GM18873 (cell line): ENCODE data around the gene FFAR2.
"Not testable (repeated sequence)": the region's sequence is repeated elsewhere in the genome, so short reads cannot be mapped to it uniquely, and the experiment has no call there.

Source experiments
- ATAC-seq: cut with Tn5 transposase; IDR thresholded peaks from one replicate; pipeline ENCODE4 v1.9.1; 2021; ENCODE audit warnings: mild to moderate bottlenecking, moderate library complexity, moderate number of reproducible peaks; ENCODE audit not compliant: unreplicated experiment, low FRiP score

FFAR2 gene

DNA sequence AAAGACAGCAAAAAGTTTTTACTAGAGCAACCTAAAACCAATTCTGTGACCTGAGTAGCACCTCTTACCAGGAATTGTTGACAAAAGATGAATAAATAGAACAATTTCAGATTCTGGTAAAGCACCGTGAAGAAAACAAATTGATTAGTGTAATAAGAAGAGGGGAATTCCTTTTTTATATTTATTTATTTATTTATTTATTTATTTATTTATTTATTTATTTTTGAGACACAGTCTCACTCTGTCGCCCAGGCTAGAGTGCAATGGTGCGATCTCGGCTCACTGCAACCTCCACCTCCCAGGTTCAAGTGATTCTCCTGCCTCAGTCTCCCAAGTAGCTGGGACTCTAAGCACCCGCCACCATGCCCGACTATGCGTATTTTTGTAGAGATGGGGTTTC is 24.7 kb upstream of the FFAR2 start:
- ATAC-seq, result not testable (repeated sequence)

DNA sequence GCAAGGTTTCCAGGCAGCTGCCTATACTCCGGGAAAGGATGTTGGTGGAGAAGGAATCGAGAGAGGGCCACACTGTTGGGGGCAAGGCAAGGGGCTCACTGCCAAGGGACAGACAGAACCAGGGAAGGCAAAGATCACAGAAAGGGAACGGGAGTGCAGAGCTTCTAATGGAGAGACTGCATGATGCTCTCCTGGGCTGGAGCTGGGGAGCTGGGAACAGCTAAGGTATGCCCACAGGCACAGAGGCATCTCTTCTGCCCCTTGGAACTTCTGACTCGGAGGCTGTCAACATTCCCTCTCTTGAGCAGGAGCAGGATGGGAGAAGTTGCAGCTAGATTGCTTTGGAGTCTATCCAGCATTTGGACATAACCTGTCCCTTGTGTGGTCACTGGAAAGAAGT is 22.4 kb upstream of the FFAR2 start:
- no peak for ATAC-seq

DNA sequence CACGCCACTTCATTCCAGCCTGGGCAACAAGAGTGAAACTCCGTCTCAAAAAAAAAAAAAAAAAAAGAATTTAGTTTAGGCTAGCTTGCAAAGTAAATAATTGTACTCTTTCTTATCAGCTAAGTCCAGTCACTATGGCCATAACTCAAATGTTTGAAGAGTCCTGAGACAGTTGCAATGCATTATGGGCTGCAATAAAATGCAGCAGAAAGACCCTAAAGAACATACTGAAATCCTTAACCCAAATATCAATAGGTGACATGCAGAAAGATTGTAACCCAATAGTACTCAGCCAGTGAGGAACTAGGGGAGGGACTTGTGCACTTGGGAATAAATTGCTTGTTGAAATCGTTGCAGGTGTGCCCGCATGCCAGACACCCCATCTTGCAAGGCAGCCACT is 20.9 kb upstream of the FFAR2 start:
- no peak for ATAC-seq

DNA sequence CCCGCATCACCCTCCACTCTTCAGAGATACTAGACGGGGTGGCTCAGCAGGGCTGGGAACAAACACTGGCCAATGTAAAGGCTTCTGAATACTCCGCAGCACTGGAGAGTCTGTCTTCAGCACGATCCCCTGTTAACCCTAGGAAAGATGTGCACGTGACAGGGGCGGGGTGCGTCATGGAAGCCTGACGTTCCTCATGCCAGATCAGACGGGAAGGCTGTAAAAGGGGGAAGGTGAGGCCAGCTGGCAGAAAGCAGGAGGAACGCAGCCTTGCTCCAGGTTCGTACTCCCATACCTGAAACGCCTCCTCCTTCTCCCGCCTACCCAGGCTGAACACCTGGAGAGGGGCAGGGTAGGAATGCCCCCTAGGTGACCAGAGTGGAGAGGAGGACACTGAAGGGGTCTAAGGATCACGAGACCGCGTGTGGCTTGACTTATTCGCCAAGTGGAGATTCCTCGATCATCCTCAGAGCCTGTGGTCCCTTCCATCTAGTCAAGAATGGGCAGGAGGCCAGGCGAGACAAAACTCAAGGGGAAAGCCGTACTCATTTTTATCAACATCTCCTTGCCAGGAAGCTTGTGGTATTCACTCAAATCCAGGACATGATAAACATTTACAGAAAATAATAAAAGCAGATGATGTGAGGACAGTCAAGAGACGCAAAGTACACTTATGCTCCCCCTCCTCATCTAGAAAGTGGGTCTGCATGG is 18.2 kb upstream of the FFAR2 start:
- ATAC-seq, result no peak

DNA sequence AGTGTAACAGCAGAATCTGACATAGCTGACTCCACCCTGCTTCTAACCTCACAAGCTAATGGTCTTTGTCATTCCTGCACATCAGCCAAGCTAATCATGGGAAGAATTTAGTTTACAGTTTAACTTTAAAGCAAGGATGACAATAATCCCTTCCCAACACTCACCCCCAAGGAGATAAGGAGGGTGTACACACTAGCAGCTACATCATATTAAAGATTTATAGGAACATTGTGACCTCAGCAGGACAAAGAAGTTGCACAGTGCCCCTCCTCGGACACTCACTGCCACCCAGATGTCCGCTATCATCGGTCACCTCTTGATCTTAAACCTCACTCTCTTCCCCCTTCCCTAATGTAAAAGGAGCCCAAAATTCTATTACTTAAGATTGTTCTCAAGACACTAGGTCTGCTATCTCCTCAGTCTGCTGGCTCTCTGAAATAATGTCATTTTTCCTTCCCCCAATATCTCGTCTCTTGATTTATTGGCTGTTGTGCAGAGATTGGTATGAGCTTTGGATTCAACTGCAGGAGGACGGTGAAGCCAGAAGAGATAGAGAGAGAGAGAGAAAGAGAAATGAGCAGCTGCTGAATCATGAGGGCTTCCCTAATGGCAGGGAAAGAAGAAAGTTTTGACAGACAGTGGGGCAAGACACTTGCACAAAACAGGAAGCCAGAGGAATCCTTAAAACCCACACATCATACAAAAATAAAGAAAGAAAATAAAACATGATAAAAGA is 17.5 kb upstream of the FFAR2 start:
- ATAC-seq, result no peak

GRCh38 chr19:35431145-35431807 is 16.8 kb upstream of the FFAR2 start:
- ATAC-seq, result no peak

DNA sequence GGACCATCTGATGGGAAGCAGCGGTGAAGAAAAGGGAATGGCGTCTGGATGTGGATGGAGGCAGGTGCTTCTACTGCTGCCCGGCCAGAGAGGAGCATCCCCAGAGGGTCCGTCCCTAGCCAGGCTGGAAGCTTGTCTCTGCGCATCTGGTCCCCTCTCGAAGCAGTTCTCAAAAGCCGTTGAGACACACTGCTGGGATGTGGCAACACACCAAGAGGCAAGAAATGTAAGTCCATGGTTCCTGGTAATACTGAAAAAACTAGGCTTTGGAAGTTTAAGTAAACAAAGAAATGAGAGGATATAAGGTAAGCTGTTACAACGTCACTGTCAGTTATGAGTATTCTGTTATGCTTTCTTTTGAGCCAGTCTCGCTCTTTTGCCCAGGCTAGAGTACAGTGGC is 15.1 kb upstream of the FFAR2 start:
- no peak for ATAC-seq

GRCh38 chr19:35433448-35433847 is 14.6 kb upstream of the FFAR2 start:
- no peak for ATAC-seq

GRCh38 chr19:35435896-35436295 is 12.2 kb upstream of the FFAR2 start:
- ATAC-seq, result no peak

DNA sequence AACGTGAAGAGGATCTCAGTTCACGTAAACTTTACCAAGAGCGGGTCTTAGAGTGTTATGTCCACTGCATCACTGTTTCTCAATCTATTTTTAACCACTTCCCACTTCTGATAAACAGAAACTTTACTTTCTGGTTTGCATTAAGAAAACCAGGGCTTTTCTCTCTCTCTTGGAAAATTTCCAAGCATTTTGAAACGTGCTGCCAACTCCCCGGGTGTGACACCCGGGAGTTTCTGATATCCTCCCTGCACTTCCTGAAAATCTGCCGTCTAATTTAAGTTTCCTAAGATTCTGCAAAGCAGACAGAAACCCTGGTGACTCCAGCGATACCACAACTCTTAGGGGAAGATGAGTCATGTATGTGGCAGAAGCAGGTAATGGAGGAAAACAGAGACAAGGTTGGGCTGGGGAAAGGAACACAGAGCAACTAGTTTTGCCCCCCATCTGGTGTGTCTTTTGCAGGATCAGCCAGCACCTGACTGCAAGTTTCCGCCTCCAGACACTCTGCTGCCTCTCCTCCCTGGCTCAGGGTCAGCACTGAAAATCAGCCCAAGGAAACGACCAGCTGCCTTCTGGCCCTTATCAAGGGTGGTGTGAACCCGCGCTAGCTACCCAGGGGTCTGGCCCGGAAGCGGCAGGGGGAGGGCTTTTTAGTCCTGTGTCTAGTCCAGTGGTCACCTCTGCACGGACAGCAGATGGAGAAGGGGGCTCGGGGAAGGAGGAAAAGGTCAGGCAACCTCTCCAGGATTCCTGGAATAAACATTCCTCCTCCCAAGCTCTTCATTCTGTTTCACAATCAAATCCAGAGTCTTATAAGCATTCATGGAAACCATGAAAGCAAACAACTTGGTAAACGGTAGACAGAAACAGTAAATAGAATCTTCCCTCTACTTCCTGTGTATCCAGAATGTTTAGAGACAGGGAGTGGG is 11.3 kb upstream of the FFAR2 start:
- ATAC-seq, result no peak

- no peak for ATAC-seq
Measured at GRCh38 chr19:35437406-35437951, 10.6 kb upstream of the FFAR2 start.

GRCh38 chr19:35438096-35438495 is 10.0 kb upstream of the FFAR2 start:
- ATAC-seq, result no peak

- ATAC-seq, result no peak
Measured at GRCh38 chr19:35438527-35438926, 9.5 kb upstream of the FFAR2 start.

GRCh38 chr19:35439921-35440320 is 8.1 kb upstream of the FFAR2 start:
- no peak for ATAC-seq

- no peak for ATAC-seq
Measured at GRCh38 chr19:35442091-35442490, 6.0 kb upstream of the FFAR2 start.

DNA sequence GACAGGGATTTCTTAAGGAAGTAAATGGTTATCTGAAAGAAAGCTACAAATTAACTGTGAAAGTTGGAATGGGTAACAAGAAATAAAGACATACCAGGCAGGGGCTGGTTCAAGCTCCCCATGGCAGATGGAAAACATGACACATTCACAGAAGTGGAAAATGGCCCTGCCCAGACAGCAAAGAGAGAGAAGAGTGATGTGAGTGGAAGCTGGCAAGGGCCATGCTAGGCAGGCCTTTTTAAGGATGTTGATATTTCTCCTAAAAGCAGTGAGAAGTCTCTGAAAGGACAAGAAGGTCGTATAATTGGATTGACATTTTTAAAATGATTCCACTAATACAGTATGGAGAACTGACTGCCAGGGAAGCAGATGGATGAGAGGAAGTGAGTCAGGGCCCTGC is 3.3 kb upstream of the FFAR2 start:
- ATAC-seq, result no peak

DNA sequence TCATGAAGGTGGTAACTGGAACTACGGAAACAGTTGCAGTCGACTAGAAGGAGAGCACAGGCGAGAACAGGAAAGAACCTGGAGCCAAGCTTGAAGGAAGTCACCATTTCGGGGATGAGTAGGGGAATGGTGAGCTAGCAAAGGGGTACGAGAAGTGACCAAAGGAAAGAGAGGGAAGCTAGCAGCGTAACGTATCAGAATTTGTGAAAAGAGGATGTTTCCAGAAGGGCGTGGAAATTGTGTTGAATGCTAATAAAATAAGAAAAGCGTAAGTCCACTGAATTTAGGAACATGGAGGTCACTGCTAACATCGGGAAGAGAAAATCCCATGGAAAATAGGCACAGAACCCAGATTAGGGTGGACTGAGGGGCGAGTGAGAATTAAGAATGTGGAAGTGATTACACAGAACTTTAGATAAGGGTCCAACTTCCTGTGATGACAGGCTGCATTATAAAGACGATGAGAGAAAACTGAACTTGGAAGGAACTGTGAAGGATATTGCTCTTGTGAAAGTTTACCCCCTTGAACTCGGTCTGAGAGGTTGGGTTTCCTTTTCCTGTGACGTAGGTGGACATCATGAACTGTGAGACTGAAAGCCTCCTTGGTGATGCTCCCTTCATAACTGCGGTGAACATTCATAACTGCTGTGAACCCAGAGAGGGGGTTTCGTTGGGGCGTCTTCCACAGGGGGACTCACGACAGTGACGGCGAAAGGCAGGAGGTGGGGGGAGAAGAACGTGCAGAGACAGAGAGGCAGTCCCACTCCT is 2.0 kb upstream of the FFAR2 start:
- no peak for ATAC-seq

DNA sequence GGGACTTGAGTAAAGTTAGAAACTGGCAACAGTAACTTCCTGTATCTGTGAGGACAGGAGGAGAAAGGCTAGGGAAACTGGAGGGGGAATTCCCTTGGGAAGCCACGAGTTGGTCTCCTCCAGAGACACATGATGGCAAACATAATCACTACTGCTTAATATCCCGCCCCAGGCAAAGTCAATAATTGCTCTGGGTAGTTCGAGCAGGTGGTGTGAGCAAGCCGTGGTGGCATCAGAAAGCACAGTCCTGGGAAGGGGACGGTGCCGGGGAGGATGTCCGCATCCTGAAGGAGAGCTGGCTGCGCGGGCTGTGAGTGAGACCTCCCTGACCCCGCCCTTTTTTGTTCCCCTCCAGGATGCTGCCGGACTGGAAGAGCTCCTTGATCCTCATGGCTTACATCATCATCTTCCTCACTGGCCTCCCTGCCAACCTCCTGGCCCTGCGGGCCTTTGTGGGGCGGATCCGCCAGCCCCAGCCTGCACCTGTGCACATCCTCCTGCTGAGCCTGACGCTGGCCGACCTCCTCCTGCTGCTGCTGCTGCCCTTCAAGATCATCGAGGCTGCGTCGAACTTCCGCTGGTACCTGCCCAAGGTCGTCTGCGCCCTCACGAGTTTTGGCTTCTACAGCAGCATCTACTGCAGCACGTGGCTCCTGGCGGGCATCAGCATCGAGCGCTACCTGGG is 1.4 kb downstream of the FFAR2 start:
- ATAC-seq, result no peak
